Activated naive CD8-positive, alpha-beta T cell treated with anti-CD3 and anti-CD28 coated beads for 36 hours (primary cell): ENCODE data around the gene PFKM. TPM values are rescaled to one million over a fixed set of nuclear protein-coding genes. Genes with fewer than 3 reads are reported as not detected.

Source experiments
- DNase-seq: peaks from one replicate; pipeline ENCODE4 v3.0.0; 2021
- H3K27ac Mint-ChIP-seq: one replicate; pipeline ENCODE4 v1.8.0; 2022; ENCODE audit warnings: mild to moderate bottlenecking, moderate library complexity, mixed read lengths
- H3K27me3 Mint-ChIP-seq: one replicate; pipeline ENCODE4 v1.8.0; 2022; ENCODE audit warnings: mild to moderate bottlenecking, mixed read lengths
- H3K36me3 Mint-ChIP-seq: one replicate; pipeline ENCODE4 v1.8.0; 2021; ENCODE audit warnings: mild to moderate bottlenecking, mixed read lengths
- H3K4me1 Mint-ChIP-seq: one replicate; pipeline ENCODE4 v1.8.0; 2021; ENCODE audit warnings: mixed read lengths
- H3K4me3 Mint-ChIP-seq: one replicate; pipeline ENCODE4 v1.8.0; 2022; ENCODE audit warnings: mild to moderate bottlenecking, moderate library complexity, mixed read lengths
- H3K9me3 Mint-ChIP-seq: one replicate; pipeline ENCODE4 v1.8.0; 2022; ENCODE audit warnings: mixed read lengths
- total RNA-seq, 2 experiments: library from RNA; stranded (reverse); gene quantifications; one replicate each; pipeline ENCODE4 v1.2.3, GENCODE V29; 2021

The PFKM gene
- 10 to 100 TPM; 65.4 to 67.7 TPM for total RNA-seq

GRCh38 chr12:48119078-48119833 is at the start of gene PFKM:
PFKM (plus strand) TSS chr12:48119364; CDS start chr12:48122775, 3,411 bp downstream.
- Mint-ChIP-seq H3K4me1 (peaks cover 11% of the 10 kb centered on the region), H3K4me3 (peak within 1 kb of the TSS; percentile 99), H3K9me3 (no peaks in the 10 kb centered on the region), H3K27me3 (peaks cover 9% of the 10 kb centered on the region), H3K36me3 (peaks cover 15% of the 10 kb centered on the region), H3K27ac (peak within 1 kb of the TSS; percentile 88)
- DNase-seq = peak; percentile 72

DNA sequence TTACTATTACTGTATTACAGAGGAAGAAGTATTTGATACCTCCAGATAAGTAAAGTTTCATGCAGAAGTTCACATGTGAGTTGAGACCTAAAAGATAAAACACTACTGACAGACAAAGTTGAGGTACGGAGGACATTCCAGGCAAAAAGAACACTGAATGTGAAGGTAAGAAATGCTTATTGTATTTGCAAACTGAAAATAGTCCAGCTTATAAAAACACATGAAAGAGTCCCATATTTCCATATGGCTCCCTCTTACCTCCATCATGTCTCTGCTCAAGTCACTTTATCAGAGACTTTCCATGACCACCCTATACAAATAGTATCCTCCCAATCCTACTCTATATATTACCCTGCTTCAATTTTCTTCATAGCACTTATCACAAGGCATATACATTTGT is 49.1 kb upstream of the PFKM start:
- Mint-ChIP-seq H3K36me3 (peaks cover 28% of the 10 kb centered on the region), H3K4me3 (no peak overlapping the region), H3K27ac (no peak overlapping the region), H3K4me1 (peaks cover 2% of the 10 kb centered on the region), H3K27me3 (no peaks in the 10 kb centered on the region), H3K9me3 (no peaks in the 10 kb centered on the region)
- DNase-seq = no peak

- Mint-ChIP-seq H3K27me3 (no peaks in the 10 kb centered on the region), H3K4me3 (no peak overlapping the region), H3K9me3 (no peaks in the 10 kb centered on the region), H3K4me1 (peaks cover 2% of the 10 kb centered on the region), H3K36me3 (peaks cover 29% of the 10 kb centered on the region), H3K27ac (no peak overlapping the region)
- DNase-seq = no peak
These were observed 48.4 kb upstream of the PFKM start for GRCh38 chr12:48070731-48071130.

DNA sequence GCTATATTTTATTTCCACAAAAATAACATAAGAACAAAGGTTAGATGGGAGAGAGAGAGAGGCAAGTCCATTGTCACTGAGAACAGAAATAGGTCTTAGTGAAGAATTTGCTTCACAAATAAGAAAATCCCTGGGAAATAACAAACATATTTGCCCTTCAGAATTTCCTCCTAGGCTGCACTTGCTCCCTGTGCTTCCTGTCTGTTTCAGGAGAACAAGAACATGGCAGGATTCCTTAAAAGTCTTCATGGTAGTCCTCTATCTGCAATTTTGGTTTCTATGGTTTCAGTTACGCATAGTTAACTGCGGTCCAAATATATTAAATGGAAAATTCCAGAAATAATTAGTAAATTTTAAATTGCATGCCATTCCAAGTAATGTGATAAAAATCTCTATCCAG is 47.4 kb upstream of the PFKM start:
- H3K4me3 Mint-ChIP-seq = no peak overlapping the region
- no peaks in the 10 kb centered on the region for H3K27me3 Mint-ChIP-seq
- peaks cover 27% of the 10 kb centered on the region for H3K36me3 Mint-ChIP-seq
- no peaks in the 10 kb centered on the region for H3K9me3 Mint-ChIP-seq
- peaks cover 2% of the 10 kb centered on the region for H3K4me1 Mint-ChIP-seq
- no peak overlapping the region for H3K27ac Mint-ChIP-seq
- no peak for DNase-seq

- peaks cover 1% of the 10 kb centered on the region for H3K4me1 Mint-ChIP-seq
- no peak overlapping the region for H3K27ac Mint-ChIP-seq
- peaks cover 30% of the 10 kb centered on the region for H3K36me3 Mint-ChIP-seq
- no peak overlapping the region for H3K4me3 Mint-ChIP-seq
- DNase-seq = no peak
- no peaks in the 10 kb centered on the region for H3K9me3 Mint-ChIP-seq
- no peaks in the 10 kb centered on the region for H3K27me3 Mint-ChIP-seq
These were observed 46.9 kb upstream of the PFKM start for GRCh38 chr12:48072266-48072665.

DNA sequence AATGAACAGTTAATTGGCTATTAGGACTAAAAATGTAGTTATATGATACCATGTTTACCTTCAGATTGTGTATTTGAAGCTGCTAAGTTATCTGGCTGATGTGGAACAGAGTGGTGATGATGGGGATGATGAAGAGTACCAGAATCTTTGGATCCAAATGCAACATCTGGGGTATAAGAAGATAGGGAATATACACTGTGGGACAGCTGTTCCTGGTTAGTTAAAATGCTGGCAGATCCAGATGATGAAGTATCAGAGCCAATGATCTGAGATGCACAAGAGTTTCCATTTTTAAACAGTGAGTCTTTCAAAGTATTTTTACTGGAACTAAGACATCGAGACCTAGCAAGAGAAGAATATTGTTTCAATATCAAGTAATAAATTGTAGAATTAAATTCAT is 44.9 kb upstream of the PFKM start:
- no peaks in the 10 kb centered on the region for H3K27me3 Mint-ChIP-seq
- peaks cover 34% of the 10 kb centered on the region for H3K36me3 Mint-ChIP-seq
- no peaks in the 10 kb centered on the region for H3K4me1 Mint-ChIP-seq
- H3K4me3 Mint-ChIP-seq = no peak overlapping the region
- no peak overlapping the region for H3K27ac Mint-ChIP-seq
- DNase-seq = no peak
- no peaks in the 10 kb centered on the region for H3K9me3 Mint-ChIP-seq

DNA sequence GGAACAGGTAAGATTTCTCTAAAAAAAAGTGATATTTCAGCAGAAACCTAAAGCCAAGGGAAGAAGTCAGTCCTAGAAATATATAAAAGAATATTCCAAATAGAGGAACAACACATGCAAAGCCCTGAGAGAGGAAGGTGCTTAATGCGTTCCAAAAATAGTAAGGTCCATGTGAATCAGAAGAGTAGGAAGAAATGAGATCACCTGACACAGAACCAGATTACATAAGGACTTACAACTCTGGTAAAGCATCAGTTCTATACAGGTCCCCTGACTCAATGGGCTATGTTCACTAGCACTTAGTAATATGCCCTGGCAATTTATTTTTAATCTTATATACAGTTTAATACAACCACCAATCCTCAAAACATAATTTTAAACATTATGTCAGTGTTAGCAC is 43.3 kb upstream of the PFKM start:
- H3K36me3 Mint-ChIP-seq = peaks cover 25% of the 10 kb centered on the region

GRCh38 chr12:48077111-48077510 is 42.1 kb upstream of the PFKM start:
- Mint-ChIP-seq H3K36me3 (peaks cover 26% of the 10 kb centered on the region), H3K27ac (no peak overlapping the region)

More for the DNA sequence above, 43.3 kb upstream of the PFKM start:
- DNase-seq = no peak
- Mint-ChIP-seq H3K9me3 (no peaks in the 10 kb centered on the region), H3K27ac (no peak overlapping the region), H3K4me1 (no peaks in the 10 kb centered on the region), H3K27me3 (no peaks in the 10 kb centered on the region), H3K4me3 (no peak overlapping the region)

DNA sequence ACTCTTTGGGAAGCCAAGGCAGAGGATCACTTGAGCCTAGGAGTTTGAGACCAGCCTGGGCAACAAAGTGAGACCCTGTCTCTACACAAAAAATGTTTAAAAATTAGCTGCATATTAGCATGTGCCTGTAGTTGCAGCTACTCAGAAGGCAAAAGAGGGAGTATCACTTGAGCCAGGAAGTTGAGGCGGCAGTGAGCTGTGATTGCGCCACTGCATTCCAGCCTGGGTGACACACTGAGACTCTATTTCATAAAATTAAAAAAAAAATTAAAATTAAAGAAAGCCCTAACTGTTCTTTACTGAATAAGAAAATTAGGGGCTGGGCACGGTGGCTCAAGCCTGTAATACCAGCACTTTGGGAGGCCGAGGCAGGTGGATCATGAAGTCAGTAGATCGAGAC is 40.3 kb upstream of the PFKM start:
- no peaks in the 10 kb centered on the region for H3K9me3 Mint-ChIP-seq
- no peaks in the 10 kb centered on the region for H3K4me1 Mint-ChIP-seq
- DNase-seq = no peak
- H3K36me3 Mint-ChIP-seq = peaks cover 28% of the 10 kb centered on the region
- H3K27ac Mint-ChIP-seq = no peak overlapping the region
- H3K27me3 Mint-ChIP-seq = no peaks in the 10 kb centered on the region
- H3K4me3 Mint-ChIP-seq = no peak overlapping the region

More at GRCh38 chr12:48077111-48077510, 42.1 kb upstream of the PFKM start:
- Mint-ChIP-seq H3K4me3 (no peak overlapping the region), H3K9me3 (no peaks in the 10 kb centered on the region), H3K4me1 (no peaks in the 10 kb centered on the region), H3K27me3 (no peaks in the 10 kb centered on the region)
- no peak for DNase-seq

DNA sequence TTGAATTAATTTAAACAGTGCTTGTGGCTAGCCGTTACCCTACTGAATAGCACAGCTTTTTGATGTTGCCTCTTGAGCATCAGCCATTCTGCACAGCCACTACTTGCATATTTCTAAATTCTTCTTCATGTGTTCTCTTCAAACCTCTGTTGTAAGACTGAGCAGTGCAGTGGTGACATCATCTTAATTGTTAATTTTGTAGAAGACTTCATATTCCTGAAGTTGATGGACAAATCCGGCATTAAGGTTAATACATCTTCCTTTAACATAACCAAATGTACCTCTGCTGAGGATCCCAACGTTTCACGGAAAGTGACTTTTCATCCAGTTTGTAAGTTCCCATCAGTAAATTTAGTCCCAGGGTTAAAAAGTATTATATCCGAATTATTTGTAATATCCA is 38.9 kb upstream of the PFKM start:
- H3K36me3 Mint-ChIP-seq = peaks cover 32% of the 10 kb centered on the region
- no peak for DNase-seq
- H3K27me3 Mint-ChIP-seq = no peaks in the 10 kb centered on the region
- H3K27ac Mint-ChIP-seq = no peak overlapping the region
- no peaks in the 10 kb centered on the region for H3K9me3 Mint-ChIP-seq
- no peak overlapping the region for H3K4me3 Mint-ChIP-seq
- no peaks in the 10 kb centered on the region for H3K4me1 Mint-ChIP-seq

DNA sequence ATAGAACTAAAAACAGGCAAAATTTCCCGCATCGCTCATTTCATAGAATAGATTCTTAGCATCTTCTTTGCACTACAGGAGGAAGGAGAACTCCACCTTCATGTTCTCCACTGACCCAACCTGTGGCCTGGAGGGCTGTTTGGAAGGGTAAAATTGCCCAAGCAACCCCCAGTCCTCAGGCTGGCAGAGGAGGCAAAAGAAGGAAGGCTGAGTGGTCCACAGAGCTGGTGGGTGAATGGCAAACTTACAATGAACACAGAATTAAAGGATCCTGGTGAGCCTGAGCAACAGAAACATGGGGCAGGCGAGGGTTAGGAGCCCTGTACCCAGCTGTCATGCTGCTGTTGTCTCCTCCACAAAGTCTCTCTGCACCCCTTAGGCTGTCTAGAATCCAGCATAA is 38.3 kb upstream of the PFKM start:
- Mint-ChIP-seq H3K4me3 (no peak overlapping the region), H3K27ac (no peak overlapping the region), H3K4me1 (no peaks in the 10 kb centered on the region), H3K36me3 (peaks cover 32% of the 10 kb centered on the region), H3K27me3 (no peaks in the 10 kb centered on the region), H3K9me3 (no peaks in the 10 kb centered on the region)
- DNase-seq = no peak

- Mint-ChIP-seq H3K4me3 (no peak overlapping the region), H3K36me3 (peaks cover 23% of the 10 kb centered on the region), H3K27ac (no peak overlapping the region), H3K27me3 (no peaks in the 10 kb centered on the region), H3K9me3 (no peaks in the 10 kb centered on the region), H3K4me1 (no peaks in the 10 kb centered on the region)
- DNase-seq = no peak
These were observed 35.1 kb upstream of the PFKM start for GRCh38 chr12:48084066-48084465.

GRCh38 chr12:48084841-48085460 is 34.2 kb upstream of the PFKM start:
- no peak for DNase-seq
- peaks cover 23% of the 10 kb centered on the region for H3K36me3 Mint-ChIP-seq
- no peak overlapping the region for H3K4me3 Mint-ChIP-seq
- H3K27ac Mint-ChIP-seq = peak overlapping the region; percentile 4
- no peaks in the 10 kb centered on the region for H3K27me3 Mint-ChIP-seq
- no peaks in the 10 kb centered on the region for H3K4me1 Mint-ChIP-seq
- no peaks in the 10 kb centered on the region for H3K9me3 Mint-ChIP-seq

DNA sequence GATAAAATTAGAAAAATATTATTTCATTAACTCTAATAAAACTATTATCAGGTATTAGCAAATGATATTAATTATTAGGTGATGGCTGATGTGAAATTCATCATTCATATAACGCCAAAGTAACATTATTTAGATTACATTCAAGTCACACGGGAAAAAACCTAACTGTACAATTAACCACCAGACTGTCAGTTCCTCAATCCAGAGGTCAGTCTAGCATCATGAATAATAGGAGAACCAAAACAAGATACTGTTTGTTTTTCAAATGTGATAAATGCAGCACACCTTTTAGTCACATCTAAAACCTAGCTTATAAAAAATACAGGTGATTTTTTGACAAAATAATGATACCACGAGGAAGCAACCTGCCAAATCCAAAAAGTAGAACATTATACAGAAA is 32.8 kb upstream of the PFKM start:
- Mint-ChIP-seq H3K9me3 (no peaks in the 10 kb centered on the region), H3K4me3 (no peak overlapping the region), H3K27me3 (no peaks in the 10 kb centered on the region), H3K4me1 (no peaks in the 10 kb centered on the region), H3K27ac (no peak overlapping the region), H3K36me3 (peaks cover 23% of the 10 kb centered on the region)
- no peak for DNase-seq

DNA sequence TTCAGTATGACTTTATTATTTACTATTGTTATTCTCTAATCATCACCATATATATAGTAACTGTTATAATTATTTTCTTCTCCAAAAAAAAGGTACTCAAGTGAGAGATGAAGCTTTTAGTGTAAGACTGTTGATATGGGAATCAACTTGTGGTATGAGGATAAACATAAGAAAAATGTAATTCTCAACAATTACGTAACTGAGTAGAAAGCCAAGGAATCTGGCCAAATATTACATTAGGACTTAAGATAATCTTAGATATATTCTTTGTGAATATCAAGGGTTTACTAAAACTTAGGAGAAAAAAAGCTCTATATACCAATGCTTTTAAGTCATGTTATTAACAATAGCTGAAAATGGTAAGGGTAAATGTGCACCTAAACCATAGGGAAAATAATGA is 26.6 kb upstream of the PFKM start:
- Mint-ChIP-seq H3K27me3 (no peaks in the 10 kb centered on the region), H3K4me1 (no peaks in the 10 kb centered on the region), H3K27ac (no peak overlapping the region), H3K36me3 (peaks cover 8% of the 10 kb centered on the region), H3K4me3 (no peak overlapping the region), H3K9me3 (no peaks in the 10 kb centered on the region)
- no peak for DNase-seq

DNA sequence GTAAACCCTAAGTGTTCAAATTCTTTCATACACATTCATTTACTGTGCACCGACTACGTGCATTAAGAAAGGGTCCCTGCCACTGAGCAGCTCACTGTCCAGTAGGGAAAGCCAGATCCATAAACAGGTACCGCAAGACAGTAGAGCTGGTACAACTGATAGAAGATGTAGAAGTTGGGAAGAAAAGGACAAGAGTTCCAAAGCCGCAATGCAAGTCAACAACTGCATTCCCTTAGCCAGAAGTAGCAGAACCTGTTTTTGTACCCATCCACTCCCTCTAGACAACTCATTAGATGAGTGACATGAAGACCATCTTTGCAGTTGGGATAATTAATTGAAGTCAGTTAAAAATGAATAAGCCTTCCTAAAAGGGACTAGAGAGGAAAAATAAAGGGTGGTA is 14.6 kb upstream of the PFKM start:
- Mint-ChIP-seq H3K27ac (peak overlapping the region; percentile 44), H3K36me3 (peaks cover 7% of the 10 kb centered on the region), H3K27me3 (no peaks in the 10 kb centered on the region), H3K4me1 (peaks cover 41% of the 10 kb centered on the region), H3K9me3 (no peaks in the 10 kb centered on the region), H3K4me3 (peak overlapping the region; percentile 81)
- DNase-seq = no peak
